RWPE2 (cell line): Measurements from ENCODE around the gene PSRC1.
A peak's percentile ranks its signal among the peaks of the same experiment; 100 is the strongest.

ENCODE experiments used
- ATAC-seq: fragments of 200-7000 bp; cut with Tn5 transposase; 3 replicates; pipeline ENCODE4 v1.9.1; 2021; ENCODE audit warnings: low read depth
- DNase-seq: peaks from one replicate; pipeline ENCODE4 v3.0.0-alpha.2; 2020; ENCODE audit warnings: low spot score
- H3K27ac ChIP-seq: fragments of 450-650 bp; 2 replicates; pipeline ENCODE4 v1.5.1; 2017; ENCODE audit warnings: mild to moderate bottlenecking; ENCODE audit not compliant: poor library complexity, severe bottlenecking
- H3K27me3 ChIP-seq: fragments of 250-450 bp; sonication (Bioruptor Pico); 2 replicates; pipeline ENCODE4 v1.5.1; 2021; ENCODE audit warnings: mild to moderate bottlenecking, moderate library complexity; ENCODE audit not compliant: insufficient read depth, poor library complexity, severe bottlenecking
- H3K36me3 ChIP-seq: fragments of 250-450 bp; sonication (Bioruptor Pico); 2 replicates; pipeline ENCODE4 v1.5.1; 2020; ENCODE audit warnings: low read depth, mild to moderate bottlenecking, moderate library complexity
- H3K4me1 ChIP-seq: fragments of 250-450 bp; sonication (Bioruptor Pico); 2 replicates; pipeline ENCODE4 v1.5.1; 2021; ENCODE audit warnings: mild to moderate bottlenecking, moderate library complexity; ENCODE audit not compliant: insufficient read depth, poor library complexity, severe bottlenecking
- H3K4me3 ChIP-seq: fragments of 250-450 bp; sonication (Bioruptor Pico); 2 replicates; pipeline ENCODE4 v1.5.1; 2021; ENCODE audit warnings: mild to moderate bottlenecking, moderate library complexity; ENCODE audit not compliant: severe bottlenecking
- H3K9me3 ChIP-seq: fragments of 250-450 bp; sonication (Bioruptor Pico); 2 replicates; pipeline ENCODE4 v1.5.1; 2021; ENCODE audit warnings: mild to moderate bottlenecking, moderate library complexity; ENCODE audit not compliant: severe bottlenecking
- TF ChIP-seq, protein P1 (sequence below): fragments of 450-650 bp; IDR thresholded peaks from one replicate; pipeline ENCODE4 v1.5.1; 2017; ENCODE audit warnings: mild to moderate bottlenecking, moderate library complexity; ENCODE audit not compliant: poor library complexity, severe bottlenecking

PSRC1 gene

DNA sequence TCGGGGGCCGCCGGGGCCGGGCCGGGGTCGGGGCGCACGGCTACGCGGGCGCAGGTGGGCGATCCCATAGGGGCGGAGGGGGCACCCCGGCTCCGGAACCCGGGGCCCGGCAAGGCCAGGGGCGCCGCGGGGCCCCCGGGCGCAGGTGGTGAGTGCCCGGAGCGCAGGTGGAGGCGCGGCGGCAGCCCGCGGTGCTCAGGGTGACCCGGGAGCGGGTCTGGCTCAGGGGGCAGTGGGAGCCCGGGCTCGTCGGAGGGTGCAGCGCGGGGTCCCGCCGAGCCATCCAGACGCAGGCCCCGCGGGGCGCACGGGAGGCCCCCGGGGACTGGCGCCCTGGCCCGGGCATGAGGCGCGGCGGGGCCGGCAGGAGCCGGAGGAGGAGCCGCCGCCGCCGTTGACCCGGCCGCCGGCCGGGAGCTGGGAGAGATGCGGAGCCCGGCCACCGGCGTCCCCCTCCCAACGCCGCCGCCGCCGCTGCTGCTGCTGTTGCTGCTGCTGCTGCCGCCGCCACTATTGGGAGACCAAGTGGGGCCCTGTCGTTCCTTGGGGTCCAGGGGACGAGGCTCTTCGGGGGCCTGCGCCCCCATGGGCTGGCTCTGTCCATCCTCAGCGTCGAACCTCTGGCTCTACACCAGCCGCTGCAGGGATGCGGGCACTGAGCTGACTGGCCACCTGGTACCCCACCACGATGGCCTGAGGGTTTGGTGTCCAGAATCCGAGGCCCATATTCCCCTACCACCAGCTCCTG lies 33.1 kb downstream of the PSRC1 start:
- peak overlapping the region; percentile 28 for H3K27ac ChIP-seq
- DNase-seq (no peak), ATAC-seq (peak; percentile 15; the same call in 1 of the 3 replicates)
- 0 out of 2 replicates have a peak, but pooled peaks cover 3% of the 10 kb centered on the region for H3K36me3 ChIP-seq
- TF ChIP-seq, protein P1, sequence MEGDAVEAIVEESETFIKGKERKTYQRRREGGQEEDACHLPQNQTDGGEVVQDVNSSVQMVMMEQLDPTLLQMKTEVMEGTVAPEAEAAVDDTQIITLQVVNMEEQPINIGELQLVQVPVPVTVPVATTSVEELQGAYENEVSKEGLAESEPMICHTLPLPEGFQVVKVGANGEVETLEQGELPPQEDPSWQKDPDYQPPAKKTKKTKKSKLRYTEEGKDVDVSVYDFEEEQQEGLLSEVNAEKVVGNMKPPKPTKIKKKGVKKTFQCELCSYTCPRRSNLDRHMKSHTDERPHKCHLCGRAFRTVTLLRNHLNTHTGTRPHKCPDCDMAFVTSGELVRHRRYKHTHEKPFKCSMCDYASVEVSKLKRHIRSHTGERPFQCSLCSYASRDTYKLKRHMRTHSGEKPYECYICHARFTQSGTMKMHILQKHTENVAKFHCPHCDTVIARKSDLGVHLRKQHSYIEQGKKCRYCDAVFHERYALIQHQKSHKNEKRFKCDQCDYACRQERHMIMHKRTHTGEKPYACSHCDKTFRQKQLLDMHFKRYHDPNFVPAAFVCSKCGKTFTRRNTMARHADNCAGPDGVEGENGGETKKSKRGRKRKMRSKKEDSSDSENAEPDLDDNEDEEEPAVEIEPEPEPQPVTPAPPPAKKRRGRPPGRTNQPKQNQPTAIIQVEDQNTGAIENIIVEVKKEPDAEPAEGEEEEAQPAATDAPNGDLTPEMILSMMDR: no peak
- H3K27me3 ChIP-seq: no peaks in the 10 kb centered on the region
- peak overlapping the region; percentile 62 for H3K4me3 ChIP-seq
- H3K4me1 ChIP-seq: peaks cover 19% of the 10 kb centered on the region
- no peaks in the 10 kb centered on the region for H3K9me3 ChIP-seq

DNA sequence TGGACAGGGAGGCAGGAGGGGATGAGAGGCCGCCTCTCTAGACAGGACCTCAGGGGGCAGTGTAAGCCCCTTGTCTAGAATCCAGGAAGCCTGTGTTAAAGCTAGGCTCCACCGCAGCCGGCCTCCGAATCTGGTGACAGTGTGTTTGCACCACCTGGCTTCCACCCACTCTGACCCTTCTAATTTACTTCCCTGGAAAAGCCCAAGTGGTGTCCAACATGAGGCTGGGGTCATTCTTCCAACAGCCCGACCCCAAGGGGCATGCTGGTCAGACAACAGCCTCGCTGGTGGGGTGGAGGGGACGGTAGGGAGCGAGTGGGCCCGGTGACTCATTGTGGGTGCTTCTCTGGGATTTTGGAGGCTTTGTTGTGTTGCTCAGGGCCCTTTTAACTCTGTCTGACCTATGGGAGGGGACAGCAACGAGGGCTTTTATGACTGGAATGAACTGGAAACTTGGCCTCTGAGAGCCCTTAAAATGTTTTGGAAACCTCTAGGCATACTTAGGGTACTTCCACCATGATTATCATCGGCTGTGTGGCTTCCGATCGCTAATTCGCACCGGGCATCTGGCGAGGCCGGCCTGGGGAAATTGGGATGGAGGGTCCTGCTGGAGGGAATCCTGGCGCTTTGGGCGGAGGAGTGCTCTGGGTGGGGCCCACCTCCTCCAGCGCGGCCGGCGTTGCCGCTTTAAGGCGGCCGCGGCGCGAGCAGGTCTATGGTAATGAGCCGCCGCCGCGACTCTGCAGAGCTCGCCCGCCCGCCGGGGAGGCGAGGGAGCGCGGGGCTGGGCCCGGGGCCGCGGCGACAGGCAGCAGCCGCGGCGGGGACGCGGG lies 33.9 kb downstream of the PSRC1 start, which contains the start of gene CELSR2:
Gene CELSR2 (plus strand): TSS at position 743 of the 833 bp plus-strand sequence. CDS start 541 bp downstream, outside the sequence.
- Histone ChIP-seq H3K27me3 (no peaks in the 10 kb centered on the region), H3K9me3 (no peaks in the 10 kb centered on the region), H3K4me3 (peak within 1 kb of the TSS; percentile 62), H3K27ac (peak within 1 kb of the TSS; percentile 28), H3K4me1 (peaks cover 11% of the 10 kb centered on the region), H3K36me3 (0 out of 2 replicates have a peak, but pooled peaks cover 3% of the 10 kb centered on the region)
- peak; percentile 74 for ATAC-seq
- DNase-seq: no peak
- TF ChIP-seq, protein P1: no peak

DNA sequence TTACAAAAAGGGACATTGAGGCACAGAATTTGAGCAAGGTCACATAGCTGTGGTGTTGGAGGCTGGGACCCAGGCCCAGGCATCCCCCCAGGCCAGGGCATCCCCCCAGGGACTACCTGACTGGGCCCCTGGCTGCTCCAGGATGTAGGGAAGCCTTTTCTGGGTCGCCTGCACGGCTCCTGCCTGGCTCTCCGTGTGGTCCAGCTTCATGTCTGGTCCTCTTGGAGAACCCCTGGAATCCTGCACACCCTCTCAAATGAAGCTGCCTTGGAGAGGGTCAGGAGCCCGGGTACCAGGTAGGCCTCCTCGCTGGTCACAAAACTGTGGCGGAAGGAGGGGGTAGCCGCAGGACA lies 34.5 kb downstream of the PSRC1 start:
- H3K4me3 ChIP-seq: no peak overlapping the region
- H3K27me3 ChIP-seq: no peaks in the 10 kb centered on the region
- no peak overlapping the region for H3K27ac ChIP-seq
- no peak for DNase-seq
- ATAC-seq: no peak
- 0 out of 2 replicates have a peak, but pooled peaks cover 3% of the 10 kb centered on the region for H3K36me3 ChIP-seq
- TF ChIP-seq, protein P1: no peak
- H3K9me3 ChIP-seq: no peaks in the 10 kb centered on the region
- peaks cover 5% of the 10 kb centered on the region for H3K4me1 ChIP-seq

DNA sequence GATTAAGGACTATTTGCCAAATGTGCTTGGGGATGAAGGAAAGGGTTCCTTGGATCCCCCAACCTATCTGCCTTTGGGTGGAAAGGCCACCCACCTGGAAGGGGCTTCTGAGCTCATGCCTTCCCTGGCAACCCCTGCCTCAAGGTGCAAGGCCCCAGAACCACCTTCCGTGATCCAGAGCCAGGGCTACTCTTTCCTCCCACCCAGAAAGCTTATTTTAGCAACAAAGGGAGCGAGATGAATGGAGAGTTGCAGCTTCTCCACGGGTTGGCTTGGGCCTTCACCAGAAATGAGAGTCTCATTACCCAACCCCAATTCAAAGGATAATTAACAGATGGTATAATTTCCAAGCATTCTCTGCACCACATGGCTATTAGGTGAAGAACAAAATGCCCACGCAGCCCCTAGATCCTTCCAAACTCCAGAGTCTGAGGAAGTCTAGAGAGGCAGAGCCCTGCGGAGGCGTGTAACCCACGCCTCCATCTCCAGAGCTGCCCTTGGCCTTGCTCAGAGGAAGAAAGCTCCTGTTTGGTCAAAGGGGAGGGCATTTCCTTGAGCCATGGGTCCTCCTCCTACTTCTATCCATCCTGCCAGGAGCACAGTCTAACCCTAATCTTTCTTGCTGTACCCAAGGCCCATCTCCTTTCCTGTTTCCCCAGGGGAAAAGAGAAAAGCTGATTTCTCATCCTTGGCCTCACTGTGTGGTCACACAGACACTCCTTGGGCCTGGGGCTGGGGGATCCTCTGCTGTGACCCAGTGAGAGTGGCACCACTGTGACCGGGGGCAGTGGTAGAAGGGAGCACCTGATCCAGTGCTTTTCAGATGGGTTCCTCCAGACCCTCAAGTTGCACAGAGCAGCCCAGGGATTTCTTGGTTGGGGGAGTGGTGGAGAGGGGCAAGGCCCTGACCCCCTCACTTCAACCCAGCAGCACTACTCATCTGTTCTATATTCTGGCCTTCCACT lies 35.3 kb downstream of the PSRC1 start:
- Histone ChIP-seq H3K9me3 (no peaks in the 10 kb centered on the region), H3K36me3 (0 out of 2 replicates have a peak, but pooled peaks cover 3% of the 10 kb centered on the region), H3K4me1 (peaks cover 4% of the 10 kb centered on the region), H3K27ac (no peak overlapping the region), H3K27me3 (no peaks in the 10 kb centered on the region), H3K4me3 (no peak overlapping the region)
- TF ChIP-seq, protein P1: no peak
- ATAC-seq: no peak
- no peak for DNase-seq
